ENCODE measurements around the gene PBX1. TPM values are rescaled to one million over a fixed set of nuclear protein-coding genes. Genes with fewer than 3 reads are reported as not detected.

The PBX1 gene
- total RNA-seq, 4 donors from 2014 or later: 25.8 to 31.0 (median 27.1) TPM

DNA sequence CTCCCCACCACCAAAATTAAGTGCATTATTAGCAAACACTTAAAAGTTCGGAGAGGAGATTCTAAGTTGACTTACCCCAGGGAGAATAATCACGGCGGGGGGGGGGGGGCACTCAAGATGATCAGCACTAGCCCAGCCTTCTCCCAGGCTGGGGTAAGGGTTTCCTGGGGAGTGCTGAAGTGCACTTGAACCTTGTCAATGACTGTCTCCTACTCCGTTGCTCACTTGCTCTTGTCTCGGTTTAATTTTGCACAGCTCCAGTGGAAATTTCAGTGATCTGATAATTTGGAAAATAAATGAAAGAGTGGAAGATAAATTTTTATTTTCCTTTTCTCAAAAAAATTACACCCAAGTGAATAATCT is 59.2 kb downstream of the PBX1 start:
- no peak for DNase-seq (ENCODE audit: low spot score in 2 of 2)
- TF ChIP-seq CTCF (IDR thresholded peaks at IDR 0.05) (peak in 2 of 5 experiments; percentile 1 to 2), EP300 (IDR thresholded peaks at IDR 0.05) (no peak), POLR2A (IDR thresholded peaks at IDR 0.05) (no peak)
- H3K27ac ChIP-seq: no peak overlapping the region
- no peak overlapping the region for H3K4me3 ChIP-seq
- no peaks in the 10 kb centered on the region for H3K27me3 ChIP-seq
- no peaks in the 10 kb centered on the region for H3K9me3 ChIP-seq
- H3K4me1 ChIP-seq: peaks cover 0 to 61% (median 9%) of the 10 kb centered on the region in 4 donors
- H3K36me3 ChIP-seq: no peaks in the 10 kb centered on the region
- WGBS, 2 donors: 60 to 63% methylated on average over 5 of the region's 5 CpGs

DNA sequence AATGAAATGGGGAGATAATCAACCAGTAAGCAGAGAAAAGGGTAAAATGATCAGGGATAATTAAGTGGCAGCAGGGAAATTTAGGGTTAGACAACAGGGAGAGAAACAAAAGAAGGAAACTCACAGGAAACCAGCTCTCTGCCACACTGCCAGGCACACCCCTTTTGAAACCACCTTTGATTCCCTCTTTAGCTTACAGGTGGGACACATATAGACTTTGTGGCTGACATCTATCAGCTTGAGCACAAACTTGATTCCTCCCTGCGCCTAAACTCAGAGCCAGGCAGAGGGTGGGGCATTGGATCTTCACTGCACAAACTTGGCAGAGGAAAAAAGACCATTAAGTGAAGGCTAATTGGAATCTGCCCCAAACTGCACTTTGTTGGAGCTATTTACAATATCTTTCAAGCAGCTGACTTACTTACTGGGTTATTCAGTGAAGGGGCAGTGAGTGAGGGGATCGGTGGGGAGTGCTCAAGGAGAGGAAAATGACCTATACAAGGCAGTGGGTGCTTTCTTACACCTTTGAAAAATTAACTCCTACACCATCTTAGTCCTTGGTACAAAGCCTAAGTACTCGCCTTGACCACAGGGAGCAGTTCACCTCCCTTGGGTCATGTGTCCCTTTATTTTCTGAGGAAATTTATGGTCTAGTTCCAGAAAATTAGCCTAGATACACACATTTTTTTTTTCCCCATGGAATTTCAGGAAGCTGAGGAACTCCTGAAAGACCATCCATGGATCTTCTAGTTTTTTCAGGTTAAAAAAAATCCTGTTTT is 60.2 kb downstream of the PBX1 start:
- 40 to 46% methylated on average over 3 of the region's 3 CpGs for WGBS, 2 donors

GRCh38 chr1:164622068-164622845 is 63.3 kb downstream of the PBX1 start:
- Histone ChIP-seq H3K27me3 (no peaks in the 10 kb centered on the region), H3K27ac (no peak overlapping the region), H3K4me3 (no peak overlapping the region), H3K4me1 (peaks cover 0 to 57% (median 10%) of the 10 kb centered on the region in 4 donors), H3K36me3 (no peaks in the 10 kb centered on the region), H3K9me3 (no peaks in the 10 kb centered on the region)
- 73 to 83% methylated on average over 8 of the region's 8 CpGs for WGBS, 2 donors
- no peak for DNase-seq (ENCODE audit: low spot score in 2 of 2)
- no peak for TF ChIP-seq CTCF (IDR thresholded peaks at IDR 0.05)
- no peak for TF ChIP-seq POLR2A (IDR thresholded peaks at IDR 0.05)
- TF ChIP-seq EP300 (IDR thresholded peaks at IDR 0.05): no peak

More for the DNA sequence above, 60.2 kb downstream of the PBX1 start:
- no peak for TF ChIP-seq EP300 (IDR thresholded peaks at IDR 0.05)
- TF ChIP-seq POLR2A (IDR thresholded peaks at IDR 0.05): no peak
- TF ChIP-seq CTCF (IDR thresholded peaks at IDR 0.05): no peak
- Histone ChIP-seq H3K27me3 (no peaks in the 10 kb centered on the region), H3K4me1 (peaks cover 0 to 60% (median 9%) of the 10 kb centered on the region in 4 donors), H3K36me3 (no peaks in the 10 kb centered on the region), H3K4me3 (no peak overlapping the region), H3K27ac (peak overlapping the region in 2 of 4 donors; percentile 10 to 21), H3K9me3 (no peaks in the 10 kb centered on the region)
- DNase-seq (ENCODE audit: low spot score in 2 of 2): no peak

GRCh38 chr1:164623805-164624204 is 64.8 kb downstream of the PBX1 start:
- TF ChIP-seq POLR2A (IDR thresholded peaks at IDR 0.05) (no peak), EP300 (IDR thresholded peaks at IDR 0.05) (no peak), CTCF (IDR thresholded peaks at IDR 0.05) (no peak)
- WGBS, 2 donors: 84 to 86% methylated on average over 1 of the region's 1 CpG
- Histone ChIP-seq H3K36me3 (no peaks in the 10 kb centered on the region), H3K27me3 (no peaks in the 10 kb centered on the region), H3K9me3 (no peaks in the 10 kb centered on the region), H3K4me3 (no peak overlapping the region), H3K27ac (no peak overlapping the region), H3K4me1 (peaks cover 0 to 41% (median 6%) of the 10 kb centered on the region in 4 donors)
- DNase-seq (ENCODE audit: low spot score in 2 of 2): no peak

DNA sequence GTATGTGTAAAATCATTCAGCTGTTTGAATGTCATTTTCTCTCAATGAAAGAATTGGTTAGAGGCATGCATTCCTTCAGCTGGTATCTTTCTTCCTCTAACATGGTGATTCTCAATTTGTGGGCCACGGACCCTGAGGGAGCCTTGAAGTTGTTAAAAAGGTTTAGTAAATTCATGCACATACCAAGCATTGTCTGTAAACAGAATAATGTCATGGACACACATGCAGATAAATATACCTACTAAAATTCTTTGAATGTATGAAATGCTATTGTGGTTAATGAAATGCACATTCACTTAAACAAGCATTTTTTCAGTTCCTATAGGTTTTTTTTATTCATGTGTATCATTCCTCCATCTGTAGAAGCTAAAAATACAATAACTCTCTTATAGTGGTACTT is 65.4 kb downstream of the PBX1 start:
- WGBS, 2 donors: 78 to 80% methylated on average over 1 of the region's 1 CpG

More for the DNA sequence above, 65.4 kb downstream of the PBX1 start:
- Histone ChIP-seq H3K36me3 (no peaks in the 10 kb centered on the region), H3K4me3 (no peak overlapping the region), H3K27me3 (no peaks in the 10 kb centered on the region), H3K27ac (no peak overlapping the region), H3K9me3 (no peaks in the 10 kb centered on the region), H3K4me1 (peaks cover 0 to 35% (median 3%) of the 10 kb centered on the region in 4 donors)
- no peak for DNase-seq (ENCODE audit: low spot score in 2 of 2)
- TF ChIP-seq EP300 (IDR thresholded peaks at IDR 0.05) (no peak), CTCF (IDR thresholded peaks at IDR 0.05) (no peak), POLR2A (IDR thresholded peaks at IDR 0.05) (no peak)
